Esophagus muscularis mucosa (tissue), 4 donors: ENCODE results near the gene DDX46. TPM values are rescaled to one million over a fixed set of nuclear protein-coding genes. Genes with fewer than 3 reads are reported as not detected.
"Not testable (repeated sequence)": the region's sequence is repeated elsewhere in the genome, so short reads cannot be mapped to it uniquely, and the experiment has no call there.

ENCODE experiments used
- DNase-seq: peaks from one replicate; pipeline ENCODE4 v3.0.0-alpha.2; 2017; ENCODE audit errors: extremely low spot score
- H3K27ac ChIP-seq, 4 donors: fragments of 200-600 bp; sonication (generic); replicated peaks in 1 of 4; 1 replicate in 3 of 4; 2 replicates in 1 of 4; pipeline ENCODE4 v1.5.1; 2016 to 2019; ENCODE audit warnings: mild to moderate bottlenecking in 1 of 4
- H3K27me3 ChIP-seq, 4 donors: fragments of 200-600 bp; sonication (generic); one replicate each; pipeline versions ENCODE4 v1.5.1 to v1.6.0; 2016 to 2019
- H3K36me3 ChIP-seq, 4 donors: fragments of 200-600 bp; sonication (generic); one replicate each; pipeline ENCODE4 v1.5.1; 2016 to 2019
- H3K4me1 ChIP-seq, 4 donors: fragments of 200-600 bp; sonication (generic); one replicate each; pipeline ENCODE4 v1.5.1; 2016 to 2019
- H3K4me3 ChIP-seq, 4 donors: fragments of 200-600 bp; sonication (generic); 1 replicate in 2 of 4; 2 replicates in 2 of 4; pipeline ENCODE4 v1.5.1; 2016 to 2019; ENCODE audit warnings: mild to moderate bottlenecking in 4 of 4, moderate library complexity in 1 of 4
- H3K9me3 ChIP-seq, 4 donors: fragments of 200-600 bp; sonication (generic); 1 replicate in 3 of 4; 2 replicates in 1 of 4; pipeline ENCODE4 v1.5.1; 2016 to 2019
- EP300 ChIP-seq: sonication (generic); formaldehyde crosslinking; IDR thresholded peaks from one replicate; pipeline ENCODE4 v1.6.1; 2017; ENCODE audit warnings: antibody characterized with exemption
- POLR2A ChIP-seq: fragments of 450-650 bp; IDR thresholded peaks from one replicate; pipeline ENCODE4 v1.6.1; 2017; ENCODE audit warnings: antibody characterized with exemption, moderate library complexity, mild to moderate bottlenecking, low read depth
- POLR2AphosphoS5 ChIP-seq, 2 donors: sonication (generic); formaldehyde crosslinking; IDR thresholded peaks; one replicate each; pipeline ENCODE4 v1.6.1; 2017; ENCODE audit warnings: antibody characterized with exemption in 2 of 2
- WGBS: methylation state at CpG from one replicate; pipeline ENCODE4 v1.1.5; 2018; 5-methylcytosine and 5-hydroxymethylcytosine counted together
- intact Hi-C: fragments of 100-400 bp; cut with DNase I; formaldehyde crosslinking; loops from one replicate; pipeline ENCODE4 v1.15.1; 2023
- total RNA-seq, 4 donors: library from RNA; depleted of rRNA; stranded (reverse); fragments of >200 nt; gene quantifications; one replicate each; pipeline versions ENCODE4 v1.1.0 to v1.2.1, GENCODE V29; 2016
- TF ChIP-seq, protein P1 (sequence below), 3 experiments: fragments of 200-600 bp in 2 of 3; fragments of 450-650 bp in 1 of 3; sonication (generic) in 2 of 3; IDR thresholded peaks; one replicate each; pipeline ENCODE4 v1.5.1; 2017 to 2019; ENCODE audit warnings: antibody characterized with exemption in 3 of 3, mild to moderate bottlenecking in 2 of 3, moderate library complexity in 1 of 3

Gene DDX46
- total RNA-seq, 4 donors from 2014 or later = 29.2 to 33.2 (median 30.5) TPM

DNA sequence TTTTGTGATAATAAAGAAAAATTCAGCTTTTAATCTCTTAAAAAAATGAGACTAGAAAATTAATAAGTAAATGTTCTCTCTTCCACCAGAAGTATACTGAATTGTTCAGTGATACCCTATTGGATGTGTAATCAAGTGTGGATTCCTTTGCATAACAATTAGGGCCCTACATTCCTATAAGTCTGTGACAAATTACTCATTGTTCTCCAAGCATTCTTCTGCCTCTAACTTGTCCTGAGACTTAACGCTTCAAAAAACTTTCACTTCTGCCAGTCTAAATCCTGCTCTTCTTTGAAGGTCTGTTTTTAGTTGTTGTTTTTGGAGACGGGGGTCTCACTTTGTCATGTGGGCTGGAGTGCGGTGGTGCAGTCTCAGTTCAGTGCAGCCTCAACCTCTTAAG lies 9.2 kb upstream of the DDX46 start:
- intact Hi-C loops = no loop called here
- Histone ChIP-seq H3K27me3 (no peaks in the 10 kb centered on the region), H3K9me3 (no peaks in the 10 kb centered on the region), H3K27ac (no peak overlapping the region), H3K36me3 (peaks cover 16 to 60% (median 23%) of the 10 kb centered on the region in 4 donors), H3K4me1 (no peaks in the 10 kb centered on the region), H3K4me3 (no peak overlapping the region)
- TF ChIP-seq, protein P1, sequence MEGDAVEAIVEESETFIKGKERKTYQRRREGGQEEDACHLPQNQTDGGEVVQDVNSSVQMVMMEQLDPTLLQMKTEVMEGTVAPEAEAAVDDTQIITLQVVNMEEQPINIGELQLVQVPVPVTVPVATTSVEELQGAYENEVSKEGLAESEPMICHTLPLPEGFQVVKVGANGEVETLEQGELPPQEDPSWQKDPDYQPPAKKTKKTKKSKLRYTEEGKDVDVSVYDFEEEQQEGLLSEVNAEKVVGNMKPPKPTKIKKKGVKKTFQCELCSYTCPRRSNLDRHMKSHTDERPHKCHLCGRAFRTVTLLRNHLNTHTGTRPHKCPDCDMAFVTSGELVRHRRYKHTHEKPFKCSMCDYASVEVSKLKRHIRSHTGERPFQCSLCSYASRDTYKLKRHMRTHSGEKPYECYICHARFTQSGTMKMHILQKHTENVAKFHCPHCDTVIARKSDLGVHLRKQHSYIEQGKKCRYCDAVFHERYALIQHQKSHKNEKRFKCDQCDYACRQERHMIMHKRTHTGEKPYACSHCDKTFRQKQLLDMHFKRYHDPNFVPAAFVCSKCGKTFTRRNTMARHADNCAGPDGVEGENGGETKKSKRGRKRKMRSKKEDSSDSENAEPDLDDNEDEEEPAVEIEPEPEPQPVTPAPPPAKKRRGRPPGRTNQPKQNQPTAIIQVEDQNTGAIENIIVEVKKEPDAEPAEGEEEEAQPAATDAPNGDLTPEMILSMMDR (IDR thresholded peaks at IDR 0.05) = no peak
- no peak for TF ChIP-seq POLR2AphosphoS5 (IDR thresholded peaks at IDR 0.05)
- DNase-seq = no peak
- WGBS = 89% methylated on average over 3 of the region's 3 CpGs

DNA sequence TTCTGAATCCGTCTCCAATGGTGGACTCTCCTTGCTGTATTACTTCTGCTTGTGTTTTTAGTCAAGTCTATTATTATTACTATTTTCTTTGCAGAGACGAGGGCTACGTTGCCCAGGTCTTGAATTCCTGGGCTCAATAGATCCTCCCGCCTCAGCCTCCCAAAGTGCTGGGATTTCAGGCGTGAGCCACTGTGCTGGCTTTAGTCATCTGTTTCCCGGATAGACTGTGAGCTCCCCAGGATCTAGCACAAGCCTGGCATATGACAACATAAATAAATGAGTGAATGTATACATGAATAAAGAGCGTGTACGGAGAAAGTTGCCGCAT lies 439 bp upstream of the DDX46 start:
- no peak for TF ChIP-seq POLR2AphosphoS5 (IDR thresholded peaks at IDR 0.05)
- no peak for TF ChIP-seq POLR2A
- no peak for TF ChIP-seq EP300
- TF ChIP-seq, protein P1 (IDR thresholded peaks at IDR 0.05) = no peak
- Histone ChIP-seq H3K9me3 (no peaks in the 10 kb centered on the region), H3K36me3 (peaks cover 0 to 4% (median under 1%) of the 10 kb centered on the region in 4 donors), H3K4me3 (peak overlapping the region; percentile 76 to 97 (median 80)), H3K27me3 (no peaks in the 10 kb centered on the region), H3K4me1 (peaks cover 16 to 45% (median 35%) of the 10 kb centered on the region in 4 donors), H3K27ac (peak overlapping the region; percentile 76 to 82 (median 80))
- intact Hi-C loops = no loop called here
- WGBS = 32% methylated on average over 6 of the region's 9 CpGs
- no peak for DNase-seq

DNA sequence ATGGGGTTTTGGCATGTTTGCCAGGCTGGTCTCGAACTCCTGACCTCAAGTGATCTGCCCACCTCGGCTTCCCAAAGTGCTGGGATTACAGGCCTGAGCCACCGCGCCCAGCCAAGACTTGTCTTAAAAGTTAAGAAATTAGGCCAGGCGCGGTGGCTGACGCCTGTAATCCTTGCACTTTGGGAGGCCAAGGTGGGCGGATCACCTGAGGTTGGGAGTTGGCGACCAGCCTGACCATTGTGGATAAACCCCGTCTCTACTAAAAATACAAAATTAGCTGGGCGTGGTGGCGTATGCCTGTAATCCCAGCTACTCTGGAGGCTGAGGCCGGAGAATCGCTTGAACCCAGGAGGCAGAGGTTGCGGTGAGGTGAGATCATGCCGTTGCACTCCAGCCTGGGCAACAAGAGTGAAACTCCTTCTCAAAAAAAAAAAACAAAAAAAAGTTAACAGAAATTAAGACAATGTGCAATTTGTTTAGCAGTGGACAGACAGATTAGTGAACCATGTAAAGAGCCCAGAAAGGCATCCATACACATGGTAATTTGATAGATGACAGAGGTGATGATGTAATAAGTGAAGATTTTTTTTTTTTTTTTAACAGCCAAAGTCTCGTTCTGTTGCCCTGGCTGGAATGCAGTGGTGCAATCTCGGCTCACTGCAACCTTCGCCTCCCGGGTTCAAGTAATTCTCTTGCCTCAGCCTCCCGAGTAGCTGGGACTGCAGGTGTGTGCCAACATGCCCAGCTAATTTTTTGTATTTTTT lies 9.1 kb downstream of the DDX46 start:
- intact Hi-C loops, H3K27ac ChIP-seq, H3K27me3 ChIP-seq, H3K9me3 ChIP-seq, H3K4me1 ChIP-seq, H3K4me3 ChIP-seq, DNase-seq: not testable (repeated sequence)
- WGBS = 93% methylated on average over 20 of the region's 21 CpGs
- H3K36me3 ChIP-seq = peaks cover 65 to 93% (median 86%) of the 10 kb centered on the region in 4 donors

DNA sequence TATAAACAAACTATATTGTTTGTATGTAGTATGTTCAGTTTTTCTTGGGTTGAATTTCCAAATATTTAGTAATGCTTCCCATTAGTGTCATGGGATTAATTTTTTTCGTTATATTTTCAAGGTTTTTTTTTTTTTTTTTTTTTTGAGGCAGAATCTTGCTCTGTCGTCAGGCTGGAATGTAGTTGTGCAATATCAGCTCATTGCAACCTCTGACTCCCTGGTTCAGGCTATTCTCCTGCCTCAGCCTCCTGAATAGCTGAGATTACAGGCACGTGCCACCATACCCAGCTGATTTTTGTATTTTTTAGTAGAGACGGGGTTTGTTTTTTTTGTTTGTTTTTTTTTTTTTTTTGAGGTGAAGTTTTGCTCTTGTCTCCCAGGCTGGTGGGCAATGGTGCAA lies 10.6 kb downstream of the DDX46 start:
- no peaks in the 10 kb centered on the region for H3K9me3 ChIP-seq
- no peak overlapping the region for H3K4me3 ChIP-seq
- no peaks in the 10 kb centered on the region for H3K4me1 ChIP-seq
- no peak overlapping the region for H3K27ac ChIP-seq
- no peaks in the 10 kb centered on the region for H3K27me3 ChIP-seq
- TF ChIP-seq, protein P1 (IDR thresholded peaks at IDR 0.05) = no peak
- no peak for TF ChIP-seq POLR2A
- TF ChIP-seq EP300 = no peak
- no peak for TF ChIP-seq POLR2AphosphoS5 (IDR thresholded peaks at IDR 0.05)
- WGBS = 72% methylated on average over 4 of the region's 4 CpGs
- intact Hi-C loops = no loop called here
- no peak for DNase-seq
- H3K36me3 ChIP-seq = peaks cover 74 to 98% (median 96%) of the 10 kb centered on the region in 4 donors

DNA sequence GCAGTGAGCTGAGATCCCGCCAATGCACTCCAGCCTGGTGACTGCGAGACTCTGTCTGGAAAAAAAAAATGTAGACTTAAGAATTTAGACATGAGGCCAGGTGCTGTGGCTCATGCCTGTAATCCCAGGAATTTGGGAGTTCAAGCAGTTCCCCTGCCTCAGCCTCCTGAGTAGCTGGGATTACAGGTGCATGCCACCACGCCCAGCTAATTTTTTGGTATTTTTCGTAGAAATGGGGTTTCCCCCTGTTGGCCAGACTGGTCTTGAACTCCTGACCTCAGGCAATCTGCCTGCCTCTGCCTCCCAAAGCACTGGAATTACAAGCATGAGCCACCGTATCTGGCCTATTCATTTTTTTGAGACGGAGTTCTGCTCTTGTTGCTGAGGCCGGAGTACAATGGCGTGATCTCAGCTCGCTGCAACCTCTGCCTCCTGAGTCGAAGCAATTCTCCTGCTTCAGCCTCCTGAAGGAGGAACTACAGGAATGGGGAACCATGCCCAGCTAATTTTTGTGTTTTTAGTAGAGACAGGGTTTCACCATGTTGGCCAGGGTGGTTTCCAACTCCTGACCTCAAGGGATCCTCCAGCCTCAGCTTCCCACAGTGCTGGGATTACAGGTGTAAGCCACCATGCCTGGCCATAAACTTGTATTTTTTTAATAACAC lies 14.0 kb downstream of the DDX46 start:
- Histone ChIP-seq H3K36me3 (peaks cover 72 to 98% (median 95%) of the 10 kb centered on the region in 4 donors), H3K4me1 (no peaks in the 10 kb centered on the region), H3K9me3 (no peaks in the 10 kb centered on the region), H3K27ac (no peak overlapping the region), H3K27me3 (no peaks in the 10 kb centered on the region), H3K4me3 (no peak overlapping the region)
- no peak for TF ChIP-seq POLR2A
- TF ChIP-seq, protein P1 (IDR thresholded peaks at IDR 0.05) = no peak
- TF ChIP-seq POLR2AphosphoS5 (IDR thresholded peaks at IDR 0.05) = no peak
- no peak for TF ChIP-seq EP300
- intact Hi-C loops = loop anchor here (10.0 kb wide), 1 partner anchor 48 kb away; no protein-coding TSS in a partner anchor
- no peak for DNase-seq
- WGBS = 92% methylated on average over 10 of the region's 10 CpGs
